Hepatocyte (in vitro differentiated cells): ENCODE results near the gene ATP1A1.

Source experiments
- EZH2phosphoT487 ChIP-seq: fragments of 200-600 bp; sonication (generic); IDR thresholded peaks from one replicate; pipeline ENCODE4 v1.6.1; 2018; ENCODE audit warnings: antibody characterized with exemption, mild to moderate bottlenecking, low read depth, moderate library complexity; ENCODE audit not compliant: unreplicated experiment, severe bottlenecking
- TF ChIP-seq, protein P1 (sequence below): fragments of 200-600 bp; sonication (generic); IDR thresholded peaks from 2 replicates; pipeline ENCODE4 v1.5.1; 2016; ENCODE audit warnings: antibody characterized with exemption, mild to moderate bottlenecking; ENCODE audit not compliant: poor library complexity

DNA sequence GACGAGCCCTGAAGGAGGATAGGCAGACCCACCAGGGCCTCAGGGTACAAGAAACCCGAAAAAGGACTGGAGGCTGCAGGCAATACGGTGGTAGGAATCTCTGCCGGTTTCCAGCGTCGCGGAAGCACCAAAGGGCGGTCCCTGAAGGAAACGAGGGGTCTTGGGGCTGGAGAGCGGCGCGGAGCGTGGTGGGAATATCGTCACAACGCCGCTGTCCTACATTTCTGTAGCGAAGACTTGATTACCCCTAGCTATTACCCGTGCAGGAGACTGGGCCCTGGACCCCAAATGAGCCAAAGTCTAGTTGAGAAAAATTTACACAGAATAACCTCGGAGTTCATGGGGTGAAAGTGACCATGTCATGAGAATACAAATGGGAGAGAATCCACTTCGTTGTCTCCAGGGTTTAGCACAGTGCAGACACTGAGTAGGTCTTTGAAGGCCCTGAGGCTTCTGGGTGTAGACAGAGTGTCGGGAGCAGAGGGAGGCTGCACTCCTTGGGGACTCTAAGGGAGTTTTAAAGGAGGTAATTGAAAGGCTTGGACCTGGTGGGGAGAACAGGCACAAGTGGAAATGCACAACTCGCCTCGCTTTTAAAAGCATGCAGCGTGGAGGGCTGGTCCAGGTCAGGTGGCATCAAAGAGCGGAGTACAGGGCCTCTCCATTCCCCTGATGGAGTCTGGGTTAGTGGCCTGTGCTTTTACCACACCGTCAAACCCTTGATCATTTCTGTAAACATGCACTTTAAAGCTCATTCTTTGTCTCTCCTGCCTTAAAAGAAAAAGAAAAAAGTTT lies 1.5 kb downstream of the ATP1A1 start:
- TF ChIP-seq, protein P1, sequence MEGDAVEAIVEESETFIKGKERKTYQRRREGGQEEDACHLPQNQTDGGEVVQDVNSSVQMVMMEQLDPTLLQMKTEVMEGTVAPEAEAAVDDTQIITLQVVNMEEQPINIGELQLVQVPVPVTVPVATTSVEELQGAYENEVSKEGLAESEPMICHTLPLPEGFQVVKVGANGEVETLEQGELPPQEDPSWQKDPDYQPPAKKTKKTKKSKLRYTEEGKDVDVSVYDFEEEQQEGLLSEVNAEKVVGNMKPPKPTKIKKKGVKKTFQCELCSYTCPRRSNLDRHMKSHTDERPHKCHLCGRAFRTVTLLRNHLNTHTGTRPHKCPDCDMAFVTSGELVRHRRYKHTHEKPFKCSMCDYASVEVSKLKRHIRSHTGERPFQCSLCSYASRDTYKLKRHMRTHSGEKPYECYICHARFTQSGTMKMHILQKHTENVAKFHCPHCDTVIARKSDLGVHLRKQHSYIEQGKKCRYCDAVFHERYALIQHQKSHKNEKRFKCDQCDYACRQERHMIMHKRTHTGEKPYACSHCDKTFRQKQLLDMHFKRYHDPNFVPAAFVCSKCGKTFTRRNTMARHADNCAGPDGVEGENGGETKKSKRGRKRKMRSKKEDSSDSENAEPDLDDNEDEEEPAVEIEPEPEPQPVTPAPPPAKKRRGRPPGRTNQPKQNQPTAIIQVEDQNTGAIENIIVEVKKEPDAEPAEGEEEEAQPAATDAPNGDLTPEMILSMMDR = no peak
- TF ChIP-seq EZH2phosphoT487 = no peak
